Nephron (organoid): ENCODE data around the gene KLB.
A peak's percentile ranks its signal among the peaks of the same experiment; 100 is the strongest.
"Not testable (repeated sequence)": the region's sequence is repeated elsewhere in the genome, so short reads cannot be mapped to it uniquely, and the experiment has no call there.

Source experiments
- H3K27ac Mint-ChIP-seq, 3 experiments: 2 replicates each; pipeline ENCODE4 v1.8.0; 2020; ENCODE audit warnings: mixed read lengths in 3 of 3, mild to moderate bottlenecking in 2 of 3, moderate library complexity in 1 of 3
- H3K27me3 Mint-ChIP-seq: 2 replicates; pipeline ENCODE4 v1.8.0; 2021; ENCODE audit warnings: low read depth, mild to moderate bottlenecking, moderate library complexity, mixed read lengths
- H3K36me3 Mint-ChIP-seq: 2 replicates; pipeline ENCODE4 v1.8.0; 2020; ENCODE audit warnings: low read depth, mixed read lengths
- H3K4me1 Mint-ChIP-seq: 2 replicates; pipeline ENCODE4 v1.8.0; 2020; ENCODE audit warnings: mixed read lengths
- H3K4me3 Mint-ChIP-seq, 3 experiments: 2 replicates each; pipeline ENCODE4 v1.8.0; 2020; ENCODE audit warnings: mild to moderate bottlenecking in 3 of 3, mixed read lengths in 3 of 3, moderate library complexity in 2 of 3
- H3K9me3 Mint-ChIP-seq: 2 replicates; pipeline ENCODE4 v1.8.0; 2020; ENCODE audit warnings: mixed read lengths
- TF ChIP-seq, protein P1 (sequence below), 3 experiments: fragments of 200-600 bp; sonication (generic); IDR thresholded peaks; one replicate each; pipeline ENCODE4 v1.5.0; 2021; ENCODE audit warnings: antibody characterized with exemption in 3 of 3; ENCODE audit not compliant: unreplicated experiment in 3 of 3

Gene KLB

GRCh38 chr4:39415678-39416283, 9.1 kb downstream of the KLB start:
- H3K4me3 Mint-ChIP-seq, result no peak overlapping the region
- H3K4me1 Mint-ChIP-seq, result no peaks in the 10 kb centered on the region
- no peaks in the 10 kb centered on the region for H3K9me3 Mint-ChIP-seq
- TF ChIP-seq, protein P1, sequence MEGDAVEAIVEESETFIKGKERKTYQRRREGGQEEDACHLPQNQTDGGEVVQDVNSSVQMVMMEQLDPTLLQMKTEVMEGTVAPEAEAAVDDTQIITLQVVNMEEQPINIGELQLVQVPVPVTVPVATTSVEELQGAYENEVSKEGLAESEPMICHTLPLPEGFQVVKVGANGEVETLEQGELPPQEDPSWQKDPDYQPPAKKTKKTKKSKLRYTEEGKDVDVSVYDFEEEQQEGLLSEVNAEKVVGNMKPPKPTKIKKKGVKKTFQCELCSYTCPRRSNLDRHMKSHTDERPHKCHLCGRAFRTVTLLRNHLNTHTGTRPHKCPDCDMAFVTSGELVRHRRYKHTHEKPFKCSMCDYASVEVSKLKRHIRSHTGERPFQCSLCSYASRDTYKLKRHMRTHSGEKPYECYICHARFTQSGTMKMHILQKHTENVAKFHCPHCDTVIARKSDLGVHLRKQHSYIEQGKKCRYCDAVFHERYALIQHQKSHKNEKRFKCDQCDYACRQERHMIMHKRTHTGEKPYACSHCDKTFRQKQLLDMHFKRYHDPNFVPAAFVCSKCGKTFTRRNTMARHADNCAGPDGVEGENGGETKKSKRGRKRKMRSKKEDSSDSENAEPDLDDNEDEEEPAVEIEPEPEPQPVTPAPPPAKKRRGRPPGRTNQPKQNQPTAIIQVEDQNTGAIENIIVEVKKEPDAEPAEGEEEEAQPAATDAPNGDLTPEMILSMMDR (IDR thresholded peaks at IDR 0.05; ENCODE audit: unreplicated experiment in 3 of 3), result no peak
- H3K27ac Mint-ChIP-seq, result no peak overlapping the region
- H3K27me3 Mint-ChIP-seq, result no peaks in the 10 kb centered on the region
- no peaks in the 10 kb centered on the region for H3K36me3 Mint-ChIP-seq

DNA sequence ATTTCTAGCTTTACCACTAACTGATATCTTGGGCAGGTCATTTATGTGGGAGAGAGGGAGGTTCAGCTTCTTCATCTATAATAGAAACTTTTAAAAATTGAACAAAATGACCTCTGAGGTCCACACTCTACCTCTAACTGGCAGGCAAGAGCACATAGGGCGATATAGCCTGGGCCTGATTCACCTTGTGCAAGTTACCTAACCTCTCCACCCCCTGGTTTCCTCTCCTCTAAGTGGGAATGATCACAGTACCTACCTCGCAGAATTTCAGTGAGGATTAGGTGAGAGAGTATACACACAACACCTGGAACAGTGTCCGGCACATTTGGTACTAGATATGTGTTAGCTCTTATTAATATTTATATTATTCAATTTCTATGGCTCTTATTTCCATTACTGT, 15.5 kb downstream of the KLB start:
- Mint-ChIP-seq H3K36me3 (no peaks in the 10 kb centered on the region), H3K4me1 (no peaks in the 10 kb centered on the region), H3K9me3 (no peaks in the 10 kb centered on the region), H3K27ac (no peak overlapping the region), H3K4me3 (no peak overlapping the region), H3K27me3 (no peaks in the 10 kb centered on the region)
- TF ChIP-seq, protein P1 (IDR thresholded peaks at IDR 0.05; ENCODE audit: unreplicated experiment in 3 of 3), result no peak

DNA sequence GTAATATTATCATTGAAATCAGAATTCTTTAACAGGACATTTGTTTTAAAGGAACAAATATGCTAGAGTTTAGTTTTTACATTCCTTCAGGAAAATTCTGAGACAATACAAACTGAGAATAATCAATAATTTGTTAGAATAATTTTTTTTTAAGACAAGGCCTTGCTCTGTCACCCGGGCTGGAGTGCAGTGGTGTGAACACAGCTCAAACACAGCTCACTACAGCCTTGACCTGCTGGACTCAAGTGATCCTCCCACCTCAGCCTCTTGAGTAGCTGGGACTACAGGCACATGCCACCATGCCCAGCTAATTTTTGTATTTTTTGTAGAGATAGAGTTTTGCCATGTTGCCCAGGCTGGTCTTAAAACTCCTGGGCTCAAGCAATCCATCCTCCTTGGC, 18.6 kb downstream of the KLB start:
- H3K36me3 Mint-ChIP-seq, H3K4me1 Mint-ChIP-seq: not testable (repeated sequence)

GRCh38 chr4:39426728-39427127, 20.0 kb downstream of the KLB start:
- Mint-ChIP-seq H3K27ac (no peak overlapping the region), H3K27me3 (no peaks in the 10 kb centered on the region), H3K4me1 (no peaks in the 10 kb centered on the region), H3K9me3 (no peaks in the 10 kb centered on the region), H3K36me3 (no peaks in the 10 kb centered on the region), H3K4me3 (no peak overlapping the region)
- TF ChIP-seq, protein P1 (IDR thresholded peaks at IDR 0.05; ENCODE audit: unreplicated experiment in 3 of 3), result no peak

More for the DNA sequence above, 18.6 kb downstream of the KLB start:
- not testable (repeated sequence) for H3K27me3 Mint-ChIP-seq, H3K27ac Mint-ChIP-seq, H3K9me3 Mint-ChIP-seq, H3K4me3 Mint-ChIP-seq

DNA sequence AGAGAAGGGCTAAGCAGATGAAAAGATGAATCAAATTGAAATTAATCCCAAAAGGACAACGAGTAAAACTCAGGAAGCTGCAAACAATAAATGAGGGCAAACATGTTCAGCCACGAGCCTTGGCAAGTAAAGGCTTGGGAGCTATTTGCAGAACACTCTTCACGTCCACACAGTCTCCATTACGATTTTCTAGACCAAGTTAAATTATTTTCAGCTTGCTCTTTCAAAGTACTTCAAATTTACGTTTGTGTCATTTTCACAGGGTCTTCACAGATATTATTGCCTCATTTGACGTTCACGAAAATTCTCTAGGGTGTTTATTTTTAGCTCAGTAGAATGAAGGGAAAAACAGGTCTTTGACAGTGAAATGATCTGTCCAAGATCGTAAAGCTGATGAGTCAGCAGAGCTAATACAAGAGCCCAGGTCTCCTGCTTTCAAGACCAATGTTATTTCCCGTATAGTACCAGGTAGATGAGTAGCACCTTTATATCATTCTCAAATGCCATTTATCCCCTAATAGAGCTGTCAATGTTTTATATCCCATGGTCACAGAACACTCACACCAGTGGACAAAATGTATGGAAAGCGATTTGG, 20.9 kb downstream of the KLB start:
- H3K9me3 Mint-ChIP-seq, result no peaks in the 10 kb centered on the region
- no peak overlapping the region for H3K4me3 Mint-ChIP-seq
- no peaks in the 10 kb centered on the region for H3K27me3 Mint-ChIP-seq
- no peaks in the 10 kb centered on the region for H3K36me3 Mint-ChIP-seq
- H3K27ac Mint-ChIP-seq, result no peak overlapping the region
- H3K4me1 Mint-ChIP-seq, result no peaks in the 10 kb centered on the region
- TF ChIP-seq, protein P1 (IDR thresholded peaks at IDR 0.05; ENCODE audit: unreplicated experiment in 3 of 3), result no peak

GRCh38 chr4:39429476-39430334, 23.0 kb downstream of the KLB start:
- H3K9me3 Mint-ChIP-seq, result no peaks in the 10 kb centered on the region
- TF ChIP-seq, protein P1 (IDR thresholded peaks at IDR 0.05; ENCODE audit: unreplicated experiment in 3 of 3), result no peak
- no peaks in the 10 kb centered on the region for H3K36me3 Mint-ChIP-seq
- no peaks in the 10 kb centered on the region for H3K4me1 Mint-ChIP-seq
- H3K27me3 Mint-ChIP-seq, result no peaks in the 10 kb centered on the region
- H3K4me3 Mint-ChIP-seq, result no peak overlapping the region
- peak overlapping the region in 1 of 3 experiments; percentile 61 for H3K27ac Mint-ChIP-seq
